MM.1S (cell line): ENCODE data around the gene TTC22.

ENCODE experiments used
- EZH2phosphoT487 ChIP-seq: fragments of 300-600 bp; sonication (generic); IDR thresholded peaks from 2 replicates; pipeline ENCODE4 v1.6.1; 2018; ENCODE audit warnings: antibody characterized with exemption, low read length
- TF ChIP-seq, protein P1 (sequence below): fragments of 300-600 bp; sonication (generic); IDR thresholded peaks from 2 replicates; pipeline ENCODE4 v1.5.1; 2016; ENCODE audit warnings: antibody characterized with exemption, low read length, mixed read lengths

- TF ChIP-seq, protein P1, sequence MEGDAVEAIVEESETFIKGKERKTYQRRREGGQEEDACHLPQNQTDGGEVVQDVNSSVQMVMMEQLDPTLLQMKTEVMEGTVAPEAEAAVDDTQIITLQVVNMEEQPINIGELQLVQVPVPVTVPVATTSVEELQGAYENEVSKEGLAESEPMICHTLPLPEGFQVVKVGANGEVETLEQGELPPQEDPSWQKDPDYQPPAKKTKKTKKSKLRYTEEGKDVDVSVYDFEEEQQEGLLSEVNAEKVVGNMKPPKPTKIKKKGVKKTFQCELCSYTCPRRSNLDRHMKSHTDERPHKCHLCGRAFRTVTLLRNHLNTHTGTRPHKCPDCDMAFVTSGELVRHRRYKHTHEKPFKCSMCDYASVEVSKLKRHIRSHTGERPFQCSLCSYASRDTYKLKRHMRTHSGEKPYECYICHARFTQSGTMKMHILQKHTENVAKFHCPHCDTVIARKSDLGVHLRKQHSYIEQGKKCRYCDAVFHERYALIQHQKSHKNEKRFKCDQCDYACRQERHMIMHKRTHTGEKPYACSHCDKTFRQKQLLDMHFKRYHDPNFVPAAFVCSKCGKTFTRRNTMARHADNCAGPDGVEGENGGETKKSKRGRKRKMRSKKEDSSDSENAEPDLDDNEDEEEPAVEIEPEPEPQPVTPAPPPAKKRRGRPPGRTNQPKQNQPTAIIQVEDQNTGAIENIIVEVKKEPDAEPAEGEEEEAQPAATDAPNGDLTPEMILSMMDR: no peak
- no peak for TF ChIP-seq EZH2phosphoT487
Measured at GRCh38 chr1:54849219-54850068, 48.3 kb upstream of the TTC22 start.
